Panc1 (cell line): Measurements from ENCODE around the gene NFYC.

Experiments
- CTCF ChIP-seq: fragments of 450-650 bp; IDR thresholded peaks from 2 replicates; pipeline ENCODE4 v1.5.1; 2017; ENCODE audit warnings: mild to moderate bottlenecking
- POLR2AphosphoS5 ChIP-seq: IDR thresholded peaks from 2 replicates; pipeline ENCODE4 v1.6.1; 2012; ENCODE audit warnings: mild to moderate bottlenecking, low read depth, low read length, moderate library complexity
- REST ChIP-seq, 2 experiments: IDR thresholded peaks; 2 replicates each; pipeline ENCODE4 v1.6.1; 2011 to 2012; ENCODE audit warnings: low read depth in 2 of 2, control low read depth in 1 of 2, low read length in 1 of 2, mild to moderate bottlenecking in 1 of 2, moderate library complexity in 1 of 2; ENCODE audit not compliant: insufficient read depth in 1 of 2
- SIN3A ChIP-seq: IDR thresholded peaks from 2 replicates; pipeline ENCODE4 v1.6.1; 2012; ENCODE audit warnings: low read depth, mild to moderate bottlenecking, low read length, moderate library complexity, borderline replicate concordance; ENCODE audit not compliant: insufficient read depth
- TCF7L2 ChIP-seq: IDR thresholded peaks from 2 replicates; pipeline ENCODE4 v1.6.1; 2011; ENCODE audit warnings: mild to moderate bottlenecking, low read depth, low read length, inconsistent platforms

GRCh38 chr1:40751802-40752201 lies 60.3 kb downstream of the NFYC start:
- no peak for TF ChIP-seq POLR2AphosphoS5
- no peak for TF ChIP-seq CTCF
- no peak for TF ChIP-seq REST (IDR thresholded peaks at IDR 0.05; ENCODE audit: insufficient read depth in 1 of 2, low read depth in 2 of 2, low read length in 1 of 2)
- TF ChIP-seq SIN3A: no peak
- TF ChIP-seq TCF7L2: no peak
